Measurements from ENCODE around the gene GPSM3. TPM values are rescaled to one million over a fixed set of nuclear protein-coding genes. Genes with fewer than 3 reads are reported as not detected.
A peak's percentile ranks its signal among the peaks of the same experiment; 100 is the strongest.
"Not testable (repeated sequence)": the region's sequence is repeated elsewhere in the genome, so short reads cannot be mapped to it uniquely, and the experiment has no call there.

Gene GPSM3, protein sequence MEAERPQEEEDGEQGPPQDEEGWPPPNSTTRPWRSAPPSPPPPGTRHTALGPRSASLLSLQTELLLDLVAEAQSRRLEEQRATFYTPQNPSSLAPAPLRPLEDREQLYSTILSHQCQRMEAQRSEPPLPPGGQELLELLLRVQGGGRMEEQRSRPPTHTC
- total RNA-seq, result 3.1 and 8.7 TPM in 2 replicates

DNA sequence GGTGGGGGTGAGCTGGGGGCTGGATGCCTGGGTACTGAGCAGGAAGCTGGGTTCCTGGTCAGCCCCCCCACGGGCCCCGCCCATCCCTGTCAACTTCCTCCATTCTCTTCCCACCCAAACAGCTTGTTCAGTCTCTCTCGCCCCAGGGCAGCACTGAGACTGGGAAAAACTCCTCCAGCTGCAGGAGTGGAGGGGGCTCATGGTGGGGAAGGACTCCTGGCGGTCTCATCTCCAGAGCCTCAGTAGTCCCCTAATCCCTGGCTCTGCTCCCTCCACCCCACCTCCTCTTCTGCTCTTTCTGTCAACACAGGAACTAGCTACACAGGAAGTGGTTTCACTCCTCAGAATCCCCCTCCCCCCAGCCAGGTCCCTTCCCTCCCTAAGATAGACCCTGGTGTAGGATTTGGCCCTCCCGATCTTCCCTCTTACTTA is at the start of gene GPSM3:
Gene GPSM3 (minus strand): TSS at position 36 of the 432 bp plus-strand sequence. CDS start 130 bp downstream, outside the sequence.
- peak; percentile 66 for DNase-seq

- no peak for DNase-seq
Observed at GRCh38 chr6:32240686-32241085, 48.2 kb upstream of the GPSM3 start.

GRCh38 chr6:32239462-32239861 is 47.0 kb upstream of the GPSM3 start:
- no peak for DNase-seq

- DNase-seq, result peak; percentile 54
Observed at GRCh38 chr6:32234934-32235333, 42.5 kb upstream of the GPSM3 start.

GRCh38 chr6:32226434-32226833 is 34.0 kb upstream of the GPSM3 start:
- DNase-seq, result no peak

- DNase-seq, result no peak
Observed at GRCh38 chr6:32224696-32225095, 32.3 kb upstream of the GPSM3 start.

DNA sequence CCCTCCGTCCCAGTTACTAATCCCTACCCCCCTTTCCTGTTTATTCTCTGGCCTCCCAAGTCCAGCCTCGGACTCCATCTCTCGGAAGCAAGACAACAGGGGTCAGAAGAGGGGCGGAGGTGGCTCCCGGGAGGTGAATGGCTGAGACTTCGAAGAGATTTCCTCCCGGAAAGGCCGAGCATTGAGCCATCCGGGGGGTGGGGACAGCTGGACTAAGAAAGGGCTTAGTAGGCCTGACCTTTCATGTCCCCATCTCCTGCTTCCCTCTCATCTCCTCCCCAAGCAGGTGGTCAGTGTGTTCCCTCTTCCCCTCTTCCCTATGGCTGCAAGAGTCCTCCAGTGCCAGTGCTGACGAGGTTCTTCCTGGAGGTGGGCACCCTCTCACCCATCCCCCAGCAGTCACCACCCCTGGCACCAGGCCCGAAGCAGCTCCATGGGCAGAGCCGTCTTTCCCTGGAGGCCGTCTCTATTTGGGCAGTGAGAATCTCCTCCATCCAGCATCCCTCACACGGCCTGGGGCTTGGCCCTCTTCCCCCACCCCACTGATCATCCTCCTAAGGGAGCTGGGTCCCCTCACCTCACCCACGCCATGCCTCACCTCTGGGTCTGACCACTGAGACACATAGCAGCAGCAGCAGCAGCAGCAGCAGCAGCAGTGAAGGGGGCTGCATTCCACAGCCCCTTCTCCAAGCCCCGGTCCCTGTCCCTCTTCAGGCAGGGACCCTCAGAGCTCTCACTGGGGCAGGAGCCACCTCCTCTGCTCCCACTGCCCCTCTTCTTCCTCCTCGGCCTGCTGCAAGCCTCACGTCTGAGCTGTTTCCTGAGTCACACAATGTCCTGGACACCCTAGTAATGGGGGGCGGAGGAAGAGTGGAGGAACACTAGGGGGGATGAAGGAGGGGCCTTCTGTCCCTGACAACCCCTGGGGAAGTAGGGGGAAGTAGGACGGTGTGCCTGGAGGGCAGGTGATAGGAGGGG is 31.1 kb upstream of the GPSM3 start, which contains the start of gene NOTCH4:
Gene NOTCH4 (minus strand): TSS at position 810 of the 978 bp plus-strand sequence. CDS start 139 bp downstream, at position 671.
- peak; percentile 68 for DNase-seq

DNA sequence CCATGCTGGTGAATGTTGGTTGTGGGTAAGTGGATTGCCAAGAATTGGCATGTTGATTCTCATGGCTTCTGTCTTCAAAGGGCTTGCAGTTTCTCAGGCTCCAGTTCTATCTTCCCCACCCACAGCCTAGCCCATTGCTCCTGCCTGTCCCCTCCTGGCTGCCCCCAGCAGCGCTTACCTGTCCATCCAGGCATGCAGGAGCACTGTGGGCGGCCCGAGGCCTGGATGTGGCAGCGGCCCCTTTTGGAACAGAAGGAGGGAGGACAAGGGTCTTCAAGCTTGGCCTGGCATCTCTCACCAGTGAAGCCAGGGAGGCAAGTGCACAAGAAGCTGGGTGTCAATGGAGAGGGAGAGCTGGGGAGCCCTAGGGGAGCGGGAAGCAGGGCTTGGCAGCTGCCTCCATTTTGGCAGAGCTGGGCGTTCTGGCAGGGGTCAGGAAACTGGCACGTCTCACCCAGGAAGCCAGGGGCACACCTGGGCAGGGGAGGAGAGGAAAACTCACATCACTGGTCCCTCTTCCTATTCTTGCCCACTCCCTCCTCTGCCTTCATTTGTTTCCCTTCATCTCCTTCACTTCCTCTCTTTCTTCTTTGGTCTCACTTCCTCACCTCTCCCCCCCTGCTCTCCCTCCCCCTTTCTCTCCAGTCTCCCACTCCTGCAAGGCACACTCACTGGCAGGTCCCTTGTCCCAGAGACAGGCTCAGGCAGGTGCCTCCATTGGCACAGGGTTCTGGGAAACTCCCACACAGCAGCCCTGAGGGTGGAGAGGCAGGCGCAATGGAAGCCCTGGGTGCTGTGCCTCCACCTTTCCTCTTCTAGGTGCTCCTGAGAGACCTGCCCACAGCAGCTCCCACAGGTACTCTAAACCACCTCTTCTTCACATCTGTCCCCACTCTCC is 30.1 kb upstream of the GPSM3 start:
- no peak for DNase-seq

GRCh38 chr6:32220021-32220420 is 27.6 kb upstream of the GPSM3 start:
- DNase-seq, result no peak

DNA sequence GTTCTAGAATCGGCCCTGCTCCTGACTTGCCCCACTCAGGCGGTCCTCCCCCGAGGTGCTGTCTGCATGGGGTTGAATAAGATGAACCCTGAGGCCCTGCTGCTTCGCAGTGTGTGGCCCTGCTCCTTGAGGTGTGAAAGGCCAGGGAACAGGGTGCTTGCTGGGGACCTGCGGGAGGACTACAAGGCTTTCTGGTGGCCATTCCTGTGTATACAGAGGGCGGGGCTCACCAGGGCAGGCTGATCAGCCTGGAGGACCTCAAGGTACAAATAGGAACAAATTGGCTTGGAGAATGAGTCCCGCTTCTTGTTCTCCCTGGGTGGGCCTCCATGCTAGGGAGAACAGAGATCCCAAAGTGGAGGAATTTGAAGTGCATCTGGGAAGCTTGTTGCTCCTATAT is 25.7 kb upstream of the GPSM3 start:
- DNase-seq, result no peak

DNA sequence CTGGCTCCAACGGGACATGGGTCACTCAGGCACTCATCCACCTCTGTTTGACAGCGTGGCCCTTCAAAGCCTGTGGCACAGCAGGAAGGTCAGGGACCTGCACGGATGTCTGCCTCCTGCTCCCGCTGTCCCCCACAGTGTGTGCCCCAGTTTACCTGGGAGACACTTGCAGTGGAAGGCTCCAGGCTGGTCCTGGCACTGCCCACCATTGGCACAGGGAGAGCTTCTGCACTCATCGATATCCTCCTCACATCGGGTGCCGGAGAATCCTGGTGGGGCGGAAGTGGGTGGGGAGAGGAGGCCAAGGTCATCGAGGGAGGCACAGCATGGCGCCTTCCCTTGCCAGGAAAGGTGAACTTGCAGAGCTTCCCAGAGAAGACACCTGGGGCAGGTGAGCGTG is 24.6 kb upstream of the GPSM3 start:
- no peak for DNase-seq

DNA sequence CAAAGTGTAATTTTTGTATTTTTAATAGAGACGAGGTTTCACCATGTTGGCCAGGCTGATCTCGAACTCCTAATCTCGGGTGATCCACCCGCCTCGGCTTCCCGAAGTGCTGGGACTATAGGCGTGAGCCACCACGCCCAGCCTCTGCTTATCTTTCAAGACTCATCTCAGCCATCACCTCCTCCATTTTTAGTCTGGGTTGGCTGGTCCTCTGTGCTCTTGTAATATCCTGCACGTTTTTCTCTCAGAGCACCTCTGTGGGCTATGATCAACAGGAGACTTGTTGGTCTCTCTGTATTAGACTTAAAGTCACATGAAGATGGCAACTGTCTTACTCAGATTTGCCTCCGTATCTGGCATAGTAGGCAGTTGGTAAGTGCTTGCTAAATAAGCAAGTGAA is 23.8 kb upstream of the GPSM3 start:
- no peak for DNase-seq

GRCh38 chr6:32215617-32216016 is 23.2 kb upstream of the GPSM3 start:
- DNase-seq, result no peak

DNA sequence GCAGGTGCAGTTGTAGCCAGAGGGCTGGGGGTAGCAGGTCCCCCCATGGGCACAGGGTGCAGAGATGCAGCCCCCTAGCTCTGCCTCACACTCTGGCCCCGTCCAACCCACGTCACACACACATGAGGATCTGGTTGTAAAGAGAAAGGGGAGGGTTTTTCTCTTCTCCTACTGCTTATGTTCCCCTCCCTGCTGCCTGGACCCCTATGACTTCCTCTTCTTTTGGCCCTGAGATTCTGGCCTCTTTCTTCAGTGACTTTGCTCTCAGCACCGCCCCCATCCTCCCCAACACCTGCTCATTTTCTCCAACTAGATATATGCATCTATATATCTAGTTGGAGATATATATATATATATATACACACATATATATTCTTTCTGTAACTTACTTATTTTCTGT is 21.7 kb upstream of the GPSM3 start:
- no peak for DNase-seq

- DNase-seq, result no peak
Observed at GRCh38 chr6:32213649-32214048, 21.2 kb upstream of the GPSM3 start.

DNA sequence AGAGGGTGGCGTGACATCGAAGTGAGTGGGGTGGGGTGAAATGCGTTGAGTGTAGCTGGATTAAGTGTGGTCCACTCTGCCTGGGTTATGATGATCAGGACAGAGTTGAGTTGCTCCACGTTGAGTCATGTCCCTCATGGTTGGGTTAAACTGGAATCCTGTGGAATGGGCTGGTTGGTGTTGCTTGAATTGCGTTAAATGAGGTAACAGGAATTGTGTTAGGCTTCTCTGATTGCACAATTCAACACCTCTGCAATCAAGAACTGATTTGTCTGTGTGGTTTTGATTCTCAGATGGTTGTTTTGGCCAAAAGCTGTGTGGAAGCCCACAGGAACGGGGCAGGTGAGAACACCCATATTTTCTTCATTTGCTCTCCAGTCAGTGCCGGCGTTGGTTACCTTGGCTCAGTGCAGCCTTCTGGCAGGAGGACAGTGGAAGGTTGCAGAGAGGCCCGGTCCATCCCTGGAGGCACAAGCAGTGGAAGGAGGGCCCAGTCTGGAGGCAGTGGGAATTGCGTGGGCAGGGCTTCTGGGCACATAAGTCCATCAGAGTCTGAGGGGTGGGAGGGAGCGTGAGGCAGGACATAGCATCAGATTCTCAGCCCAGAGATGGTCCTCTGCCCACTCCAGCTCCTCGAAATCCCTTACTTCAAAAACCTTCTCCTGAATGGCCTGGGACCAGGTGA is 19.8 kb upstream of the GPSM3 start:
- DNase-seq, result no peak

GRCh38 chr6:32211432-32211831 is 19.0 kb upstream of the GPSM3 start:
- not testable (repeated sequence) for DNase-seq

DNA sequence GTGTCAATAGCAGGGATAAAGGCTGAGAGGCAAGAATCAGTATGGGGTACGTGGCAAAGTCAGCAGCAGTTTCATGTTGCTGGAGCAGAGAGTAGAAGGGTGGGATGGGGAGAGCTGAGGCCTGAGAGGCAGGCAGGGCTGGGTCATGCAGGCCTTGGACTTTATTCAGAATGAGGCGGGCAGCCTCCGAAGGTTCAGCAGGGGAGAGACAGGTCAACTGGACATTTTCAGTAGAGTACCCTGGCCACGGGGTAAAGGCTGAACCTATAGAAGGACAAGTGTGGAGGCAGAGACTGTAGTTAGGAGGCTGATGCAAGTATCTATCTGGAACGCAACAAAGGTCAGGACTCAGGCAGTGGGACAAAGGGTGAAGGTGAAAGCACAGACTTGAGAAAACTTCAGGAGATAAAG is 17.8 kb upstream of the GPSM3 start:
- DNase-seq, result no peak

DNA sequence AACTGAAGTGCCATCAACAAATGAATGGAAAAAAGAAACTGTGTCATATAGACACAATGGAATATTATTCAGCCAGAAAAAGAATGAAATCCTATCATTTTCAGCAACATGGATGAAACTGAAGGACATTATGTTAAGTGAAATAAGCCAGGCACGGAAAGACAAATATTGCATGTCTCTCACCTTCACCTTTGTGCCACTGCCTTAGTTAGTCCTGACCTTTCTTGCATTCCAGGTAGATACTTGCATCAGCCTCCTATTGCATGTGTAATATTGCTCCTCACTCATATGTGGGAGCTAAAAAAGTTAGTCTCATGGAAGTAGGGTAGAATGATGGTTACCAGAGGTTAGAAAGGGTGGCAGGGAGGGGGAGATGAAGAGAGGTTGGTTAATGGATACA is 16.6 kb upstream of the GPSM3 start:
- no peak for DNase-seq

DNA sequence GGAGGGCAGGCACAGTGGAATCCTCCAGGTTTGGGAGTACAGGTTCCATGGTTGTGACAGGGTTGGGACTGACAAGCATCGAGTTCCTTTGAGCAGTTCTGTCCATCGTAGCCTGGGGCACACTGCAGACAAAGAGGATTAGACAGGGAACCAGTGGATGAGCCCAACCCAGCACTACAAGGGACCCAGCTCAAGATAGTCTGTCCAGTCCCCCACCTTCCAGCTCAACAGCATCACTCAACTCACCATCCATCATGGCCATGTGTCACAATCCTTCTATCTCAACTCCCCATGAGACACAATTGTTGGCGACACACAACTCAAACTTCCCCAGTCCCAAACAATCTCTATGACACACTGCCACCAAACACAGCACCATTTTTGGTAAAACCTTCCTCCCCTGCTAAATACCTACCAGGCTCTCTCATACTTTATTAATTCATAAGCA is 11.8 kb upstream of the GPSM3 start:
- no peak for DNase-seq

- DNase-seq, result no peak
Observed at GRCh38 chr6:32203426-32204267, 11.2 kb upstream of the GPSM3 start.

Measured in dermis blood vessel endothelial cell (primary cell).